A172 (cell line): ENCODE measurements around the gene STIP1. TPM values are rescaled to one million over a fixed set of nuclear protein-coding genes. Genes with fewer than 3 reads are reported as not detected.
"Not testable (repeated sequence)": the region's sequence is repeated elsewhere in the genome, so short reads cannot be mapped to it uniquely, and the experiment has no call there.

Experiments used
- DNase-seq: peaks from one replicate; pipeline ENCODE4 v3.0.0-alpha.2; 2015; ENCODE audit warnings: low spot score
- total RNA-seq: library from RNA; depleted of rRNA; stranded (reverse); fragments of >200 nt; shearing (Covaris generic); gene quantifications from 2 replicates; pipeline ENCODE4 v1.2.3, GENCODE V29; 2014

STIP1 gene
- total RNA-seq, 1 experiment from 2014 or later = 474 TPM

- no peak for DNase-seq
These were observed 28.2 kb upstream of the STIP1 start for GRCh38 chr11:64157631-64158394.

- DNase-seq = no peak
These were observed 24.9 kb upstream of the STIP1 start for GRCh38 chr11:64161037-64161436.

- not testable (repeated sequence) for DNase-seq
These were observed 23.2 kb upstream of the STIP1 start for GRCh38 chr11:64162769-64163168.

DNA sequence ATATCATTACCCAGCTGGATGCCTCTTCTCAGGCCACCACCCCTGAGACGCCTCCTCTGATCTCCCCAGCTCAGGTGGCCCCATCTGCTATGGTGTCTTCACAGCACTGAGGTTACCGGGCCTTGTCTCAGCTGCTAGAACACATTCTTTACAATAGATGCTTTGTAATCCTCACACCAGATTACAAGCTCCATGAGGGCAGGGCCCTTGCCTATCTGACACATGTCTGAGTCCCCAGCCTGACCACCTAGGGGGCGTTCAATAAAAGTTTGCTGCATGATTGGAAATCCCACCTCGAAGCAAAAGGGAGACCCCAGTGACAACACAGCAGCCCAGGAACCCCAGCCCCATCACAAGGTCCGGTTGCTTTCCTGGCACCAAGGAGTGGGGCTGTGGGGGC lies 22.0 kb upstream of the STIP1 start:
- no peak for DNase-seq

DNA sequence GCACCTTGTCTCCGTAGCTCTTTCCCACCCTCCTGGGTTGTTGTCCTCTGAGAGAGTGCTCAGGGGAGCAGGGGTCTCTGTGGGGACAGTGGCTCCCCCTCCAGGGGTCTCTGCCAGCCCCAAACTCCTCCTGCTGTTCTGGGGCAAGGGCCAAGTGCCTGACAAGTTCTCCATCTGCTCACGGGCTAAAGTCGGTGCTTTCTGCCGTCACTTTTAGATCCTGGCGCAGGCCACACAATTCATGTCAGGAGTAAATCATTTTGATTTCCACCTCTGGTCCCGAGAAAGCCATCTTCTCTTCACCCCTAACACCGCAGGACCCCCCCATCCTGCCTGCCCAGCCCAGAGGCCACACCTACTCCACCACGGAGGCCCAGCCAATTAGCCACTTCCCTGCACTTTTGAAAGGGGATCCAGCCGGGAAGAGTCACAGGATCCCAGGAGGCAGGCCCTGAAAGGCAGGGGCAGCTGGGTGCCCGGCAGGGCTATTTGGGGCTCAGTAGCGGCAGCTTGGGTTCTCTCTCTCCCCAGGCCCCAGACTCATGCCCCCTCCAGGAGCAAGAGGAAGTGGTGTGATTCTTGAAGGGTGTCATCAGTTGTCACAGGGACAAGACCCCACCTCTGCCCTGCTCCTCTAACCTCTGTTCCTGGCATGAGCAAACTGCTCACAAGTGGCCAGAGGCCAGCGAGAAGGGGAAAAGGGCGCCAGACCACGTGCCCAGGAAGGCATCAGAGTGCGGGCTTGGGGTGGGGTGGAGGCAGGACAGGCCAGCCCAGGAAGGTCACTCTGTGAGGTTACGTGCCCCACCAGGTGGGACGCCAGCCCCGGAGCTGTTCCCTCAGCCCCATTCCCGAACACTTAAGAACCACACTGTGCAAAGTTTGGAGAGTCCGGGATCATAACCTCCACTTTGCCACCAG lies 21.3 kb upstream of the STIP1 start:
- DNase-seq = no peak

GRCh38 chr11:64165481-64165841 lies 20.5 kb upstream of the STIP1 start:
- no peak for DNase-seq

DNA sequence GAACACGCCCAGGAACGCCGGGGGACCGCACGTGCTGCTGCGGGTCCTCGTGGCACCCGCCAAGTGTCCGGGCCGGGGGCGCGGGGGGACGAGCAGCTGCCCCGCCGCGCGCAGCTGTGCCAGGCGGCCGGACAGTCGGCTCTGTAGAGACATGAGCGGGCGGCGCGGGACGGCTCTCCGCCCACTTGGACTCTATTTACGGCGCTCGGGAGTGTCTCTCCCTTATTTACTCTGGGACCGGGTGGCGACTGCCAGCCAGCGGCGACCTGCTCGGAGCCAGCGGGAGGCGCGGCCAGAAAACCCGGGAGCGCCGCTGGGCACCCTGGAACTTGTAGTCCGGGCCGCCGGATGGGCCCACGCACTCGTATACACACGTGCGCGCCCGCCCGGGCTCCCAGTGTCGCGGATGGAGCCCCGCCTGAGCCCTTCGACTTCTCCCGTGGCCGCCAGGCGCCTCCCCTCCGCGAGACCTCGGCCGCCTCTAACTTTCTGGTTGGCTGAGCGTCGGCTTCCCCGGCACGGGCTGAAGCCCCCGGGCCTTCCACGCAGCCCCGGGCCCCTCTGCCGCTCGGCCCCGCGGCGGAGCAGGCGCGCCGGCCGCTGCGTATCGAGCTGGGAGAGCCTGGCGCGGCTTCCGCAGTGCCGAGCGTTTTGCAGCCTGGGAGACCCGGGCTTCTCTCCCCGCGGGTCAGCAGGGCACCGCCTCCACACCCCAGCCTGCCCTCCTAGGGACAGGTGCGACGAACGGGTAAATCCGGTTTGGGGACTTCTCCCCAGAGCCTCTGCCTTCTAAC lies 19.9 kb upstream of the STIP1 start, which contains the start of gene MACROD1:
MACROD1 (minus strand) TSS at position 272 of the 794 bp plus-strand sequence; CDS start at position 153, 119 bp downstream.
- DNase-seq = peak; percentile 59

- DNase-seq = no peak
These were observed 15.6 kb upstream of the STIP1 start for GRCh38 chr11:64170419-64170818.

DNA sequence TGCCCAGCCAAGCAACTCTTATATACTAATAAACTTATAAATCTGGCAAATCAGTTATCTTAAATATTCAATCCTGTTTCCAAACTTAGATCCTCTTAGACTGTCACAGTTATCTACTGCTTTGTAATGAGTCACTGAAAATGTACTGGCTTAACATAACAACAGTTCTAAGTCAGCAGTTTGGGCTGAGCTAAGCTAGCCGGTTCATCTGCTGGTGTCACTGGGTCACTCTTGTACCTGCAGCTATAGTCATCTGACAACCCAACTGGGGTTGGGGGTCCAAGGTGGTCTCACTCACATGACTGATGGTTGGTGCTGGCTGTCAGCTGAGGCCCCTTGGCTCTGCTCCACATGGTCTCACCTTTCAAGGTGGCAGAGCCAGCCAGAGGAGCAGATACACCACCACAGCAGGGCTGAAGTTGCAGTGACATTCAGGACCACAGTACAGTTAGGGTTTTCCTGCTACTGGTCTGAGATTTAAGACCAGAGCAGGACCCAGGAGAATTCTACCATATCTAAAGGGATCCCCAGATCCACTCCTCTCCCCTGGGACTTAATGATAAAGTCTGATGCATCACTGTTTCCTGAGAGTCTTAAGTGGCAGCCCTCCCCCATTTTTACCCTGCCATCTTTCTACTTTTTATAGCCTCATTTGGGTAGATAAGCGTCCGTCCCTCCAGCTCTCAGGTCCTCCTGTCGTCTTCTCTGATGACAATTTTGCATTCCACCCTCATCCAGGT lies 12.2 kb upstream of the STIP1 start:
- peak; percentile 56 for DNase-seq

- no peak for DNase-seq
These were observed 9.2 kb upstream of the STIP1 start for GRCh38 chr11:64176751-64177150.

DNA sequence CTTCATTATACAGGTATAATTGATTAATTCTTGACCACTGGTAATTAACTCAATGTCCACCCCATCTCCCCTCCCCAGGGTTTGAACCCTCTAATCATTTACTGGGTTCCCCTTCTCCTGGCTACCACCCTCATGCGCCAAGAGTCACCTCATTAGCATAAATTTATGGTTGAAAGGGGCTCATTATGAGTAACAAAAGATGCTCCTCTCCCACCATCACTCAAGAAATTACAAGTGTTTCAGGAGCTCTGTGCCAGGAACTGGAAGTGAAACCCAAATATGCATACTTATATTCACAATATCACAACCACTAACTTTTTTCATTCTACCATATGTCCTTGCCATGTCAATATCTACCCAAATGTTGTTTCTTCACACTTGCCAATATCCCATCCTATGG lies 7.8 kb upstream of the STIP1 start:
- DNase-seq = no peak

- no peak for DNase-seq
These were observed 6.9 kb upstream of the STIP1 start for GRCh38 chr11:64178951-64179639.

- DNase-seq = no peak
These were observed 5.1 kb upstream of the STIP1 start for GRCh38 chr11:64180891-64181290.

- DNase-seq = peak; percentile 91
These were observed 4.2 kb upstream of the STIP1 start for GRCh38 chr11:64181506-64182411.

- no peak for DNase-seq
These were observed 2.1 kb upstream of the STIP1 start for GRCh38 chr11:64183890-64184289.

- DNase-seq = no peak
These were observed 737 bp upstream of the STIP1 start for GRCh38 chr11:64185175-64185692.

DNA sequence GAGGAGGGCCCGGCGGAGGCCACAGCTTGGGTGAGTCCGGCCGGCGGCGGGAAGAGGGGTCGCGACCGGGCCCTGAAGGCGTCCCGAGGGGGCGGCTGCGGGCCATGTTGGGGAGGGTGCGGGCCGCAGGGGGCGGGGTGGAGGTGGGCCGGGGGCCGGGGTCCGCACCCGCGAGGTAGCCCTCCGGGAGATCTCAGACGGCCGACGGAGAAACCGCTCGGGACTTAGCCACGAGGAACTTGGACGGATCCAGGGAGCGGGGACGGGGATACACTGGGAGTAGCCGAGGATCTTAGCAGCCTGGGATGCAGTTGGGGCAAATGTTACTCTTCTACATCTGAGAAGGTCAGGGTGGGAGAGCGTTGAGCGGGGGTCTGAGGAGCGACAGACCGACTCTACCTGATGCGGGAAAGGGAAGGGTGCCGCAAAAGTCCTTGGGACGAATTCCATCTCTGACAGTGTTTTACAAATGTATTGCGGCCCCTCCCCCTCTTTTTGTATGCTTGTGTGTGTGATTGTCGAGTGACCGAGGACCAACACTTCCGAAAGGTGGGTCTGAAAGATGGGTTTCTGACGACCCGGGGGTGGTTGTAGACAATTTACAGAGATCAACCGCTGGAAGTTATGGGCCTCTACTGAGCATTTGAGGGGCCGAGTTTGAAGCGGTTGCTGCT lies 658 bp downstream of the STIP1 start:
- DNase-seq = no peak

DNA sequence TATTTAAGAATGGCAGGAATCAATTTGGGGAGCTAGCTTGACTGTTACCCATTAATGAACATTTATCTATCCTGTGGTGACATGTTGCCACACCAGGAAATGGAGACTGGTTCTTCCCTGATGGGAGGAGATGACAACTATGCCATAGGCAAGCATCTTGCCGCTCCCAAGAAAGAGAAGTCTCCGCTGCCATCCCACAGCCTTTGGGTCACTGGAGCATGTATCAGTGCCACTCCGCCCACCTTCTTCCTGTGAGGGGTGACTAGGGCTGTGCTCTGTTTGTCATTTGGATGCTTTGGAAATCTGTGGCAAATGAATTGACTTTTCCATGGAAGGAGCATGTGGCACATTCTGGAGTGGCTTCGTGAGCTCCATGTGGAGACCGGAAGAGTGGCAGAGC lies 6.5 kb downstream of the STIP1 start:
- no peak for DNase-seq

DNA sequence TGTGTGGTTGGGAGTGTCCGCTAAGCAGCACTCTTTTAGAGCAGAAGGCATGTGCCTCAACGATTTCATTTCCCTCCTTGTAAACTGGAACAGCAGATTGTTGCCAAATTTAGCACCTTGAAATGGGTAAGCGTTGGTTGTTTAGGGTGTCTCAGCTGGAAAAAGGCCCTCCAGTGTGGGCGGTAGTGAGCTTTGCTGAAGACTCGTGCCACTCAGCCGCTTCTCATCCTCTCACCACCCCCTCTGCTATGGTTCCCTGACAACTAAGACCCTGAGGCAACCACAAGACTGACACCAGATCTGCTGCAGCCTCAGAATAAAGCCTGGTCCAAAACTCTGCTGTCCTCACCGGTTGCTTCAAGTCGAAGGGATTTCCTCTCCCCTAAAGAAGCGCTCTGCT lies 10.7 kb downstream of the STIP1 start:
- DNase-seq = no peak
